ENCODE measurements around the gene SESN3.

DNA sequence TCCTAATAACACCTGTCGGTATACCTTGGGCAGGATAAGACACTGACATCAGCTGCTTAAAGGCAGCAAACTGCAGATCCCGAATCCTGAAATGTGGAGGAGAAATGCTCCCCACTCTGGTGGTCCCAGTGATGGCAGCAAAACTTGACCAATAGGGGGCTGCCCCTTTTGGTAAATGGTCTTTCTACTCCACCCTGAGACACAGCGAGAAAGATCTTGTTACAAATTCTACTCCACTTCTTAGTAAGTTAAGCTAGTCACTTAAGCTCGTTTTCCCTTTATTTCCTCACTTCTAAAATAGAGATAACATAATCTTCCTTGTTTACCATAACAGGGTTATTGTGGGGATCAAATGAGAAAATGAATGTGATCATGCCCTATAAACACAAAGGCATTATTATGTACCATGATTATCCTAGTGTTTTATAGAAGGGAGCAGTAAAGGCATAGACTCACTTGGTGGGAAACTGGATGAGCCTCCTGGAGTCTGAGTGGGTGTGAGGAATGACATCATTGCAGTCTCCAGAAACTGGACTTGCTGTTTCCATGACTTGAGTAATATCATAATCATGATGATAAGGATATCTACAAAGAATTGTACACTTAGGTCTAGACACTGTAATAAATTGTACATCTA is 90.5 kb downstream of the SESN3 start:
- TF ChIP-seq, protein P1, sequence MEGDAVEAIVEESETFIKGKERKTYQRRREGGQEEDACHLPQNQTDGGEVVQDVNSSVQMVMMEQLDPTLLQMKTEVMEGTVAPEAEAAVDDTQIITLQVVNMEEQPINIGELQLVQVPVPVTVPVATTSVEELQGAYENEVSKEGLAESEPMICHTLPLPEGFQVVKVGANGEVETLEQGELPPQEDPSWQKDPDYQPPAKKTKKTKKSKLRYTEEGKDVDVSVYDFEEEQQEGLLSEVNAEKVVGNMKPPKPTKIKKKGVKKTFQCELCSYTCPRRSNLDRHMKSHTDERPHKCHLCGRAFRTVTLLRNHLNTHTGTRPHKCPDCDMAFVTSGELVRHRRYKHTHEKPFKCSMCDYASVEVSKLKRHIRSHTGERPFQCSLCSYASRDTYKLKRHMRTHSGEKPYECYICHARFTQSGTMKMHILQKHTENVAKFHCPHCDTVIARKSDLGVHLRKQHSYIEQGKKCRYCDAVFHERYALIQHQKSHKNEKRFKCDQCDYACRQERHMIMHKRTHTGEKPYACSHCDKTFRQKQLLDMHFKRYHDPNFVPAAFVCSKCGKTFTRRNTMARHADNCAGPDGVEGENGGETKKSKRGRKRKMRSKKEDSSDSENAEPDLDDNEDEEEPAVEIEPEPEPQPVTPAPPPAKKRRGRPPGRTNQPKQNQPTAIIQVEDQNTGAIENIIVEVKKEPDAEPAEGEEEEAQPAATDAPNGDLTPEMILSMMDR (IDR thresholded peaks at IDR 0.05; ENCODE audit: low read length): no peak
- no peak for TF ChIP-seq EZH2 (IDR thresholded peaks at IDR 0.05; ENCODE audit: borderline replicate concordance, low read length)
